Measurements from ENCODE around the gene STMND1. TPM values are rescaled to one million over a fixed set of nuclear protein-coding genes. Genes with fewer than 3 reads are reported as not detected.

Gene STMND1
- total RNA-seq, 1 experiment from 2014 or later: 0.26 TPM

GRCh38 chr6:17098538-17098937, 3.3 kb upstream of the STMND1 start:
- Histone ChIP-seq H4K20me1 (ENCODE audit: insufficient read depth) (no peaks in the 10 kb centered on the region), H3K4me2 (no peak overlapping the region), H3K4me1 (replicated peaks; ENCODE audit: insufficient read depth) (0 out of 2 replicates have a peak, but pooled peaks cover 4% of the 10 kb centered on the region), H3K36me3 (ENCODE audit: low read depth) (no peaks in the 10 kb centered on the region), H3F3A (ENCODE audit: insufficient read depth, low read depth) (0 out of 2 replicates have a peak, but pooled peaks cover 4% of the 10 kb centered on the region), H3K27me3 (ENCODE audit: insufficient read depth, low read depth) (no peaks in the 10 kb centered on the region), H3K27ac (no peak overlapping the region), H3K9me3 (ENCODE audit: insufficient read depth, low read depth) (no peaks in the 10 kb centered on the region), H2AFZ (no peak overlapping the region), H3K4me3 (no peak overlapping the region), H3K79me2 (ENCODE audit: low read depth) (no peaks in the 10 kb centered on the region), H3K9me2 (ENCODE audit: insufficient read depth) (no peaks in the 10 kb centered on the region)
- TF ChIP-seq CTCF (conservative IDR thresholded peaks at IDR 0.05): no peak
- no peak for TF ChIP-seq EZH2 (IDR thresholded peaks at IDR 0.05; ENCODE audit: low read depth)
- ChIA-PET POLR2A (ENCODE audit: unreplicated experiment) (no interaction called here), CTCF (interaction anchor here (0.9 kb wide), 1 partner anchor 10 kb away, joined by 3 read pairs; no protein-coding TSS in a partner anchor)
- no TSS peak for BruUV-seq (replicated peaks)
- intact Hi-C loops (cut with micrococcal nuclease; ENCODE audit: unreplicated experiment): loop anchor here (5.0 to 10.0 kb wide), 3 partner anchors 484 to 1404 kb away; partner anchors contain the start of gene GMPR
- DNase-seq: peak; percentile 5 to 39

- no peak overlapping the region for H3K27ac ChIP-seq
- TF ChIP-seq EZH2 (IDR thresholded peaks at IDR 0.05; ENCODE audit: low read depth) (no peak), CTCF (conservative IDR thresholded peaks at IDR 0.05) (no peak)
- H3K9me2 ChIP-seq (ENCODE audit: insufficient read depth): no peaks in the 10 kb centered on the region
- no peaks in the 10 kb centered on the region for H3K36me3 ChIP-seq (ENCODE audit: low read depth)
- H2AFZ ChIP-seq: no peak overlapping the region
- H3K27me3 ChIP-seq (ENCODE audit: insufficient read depth, low read depth): no peaks in the 10 kb centered on the region
- BruUV-seq (replicated peaks): no TSS peak
- ChIA-PET CTCF (interaction anchor here (0.9 kb wide), 1 partner anchor 11 kb away, joined by 3 read pairs; no protein-coding TSS in a partner anchor), POLR2A (ENCODE audit: unreplicated experiment) (no interaction called here)
- H3K4me2 ChIP-seq: no peak overlapping the region
- no peak for DNase-seq
- no peak overlapping the region for H3K4me3 ChIP-seq
- 0 out of 2 replicates have a peak, but pooled peaks cover 4% of the 10 kb centered on the region for H3F3A ChIP-seq (ENCODE audit: insufficient read depth, low read depth)
- H3K79me2 ChIP-seq (ENCODE audit: low read depth): no peaks in the 10 kb centered on the region
- no peaks in the 10 kb centered on the region for H4K20me1 ChIP-seq (ENCODE audit: insufficient read depth)
- no peaks in the 10 kb centered on the region for H3K9me3 ChIP-seq (ENCODE audit: insufficient read depth, low read depth)
- 0 out of 2 replicates have a peak, but pooled peaks cover 4% of the 10 kb centered on the region for H3K4me1 ChIP-seq (replicated peaks; ENCODE audit: insufficient read depth)
- intact Hi-C loops (cut with micrococcal nuclease; ENCODE audit: unreplicated experiment): loop anchor here (5.0 to 10.0 kb wide), 3 partner anchors 483 to 1405 kb away; partner anchors contain the start of gene GMPR
Observed at GRCh38 chr6:17099401-17100059, 2.3 kb upstream of the STMND1 start.

- POLR2A ChIA-PET (ENCODE audit: unreplicated experiment): no interaction called here
- H3K79me2 ChIP-seq (ENCODE audit: low read depth): no peaks in the 10 kb centered on the region
- H3K9me2 ChIP-seq (ENCODE audit: insufficient read depth): no peaks in the 10 kb centered on the region
- no peak overlapping the region for H2AFZ ChIP-seq
- no TSS peak for BruUV-seq (replicated peaks)
- H3K4me2 ChIP-seq: no peak overlapping the region
- intact Hi-C loops (cut with micrococcal nuclease; ENCODE audit: unreplicated experiment): no loop called here
- CTCF ChIA-PET: no interaction called here
- H3K27ac ChIP-seq: no peak overlapping the region
- no peaks in the 10 kb centered on the region for H4K20me1 ChIP-seq (ENCODE audit: insufficient read depth)
- 0 out of 2 replicates have a peak, but pooled peaks cover 4% of the 10 kb centered on the region for H3F3A ChIP-seq (ENCODE audit: insufficient read depth, low read depth)
- no peaks in the 10 kb centered on the region for H3K36me3 ChIP-seq (ENCODE audit: low read depth)
- H3K4me1 ChIP-seq (replicated peaks; ENCODE audit: insufficient read depth): 0 out of 2 replicates have a peak, but pooled peaks cover 4% of the 10 kb centered on the region
- DNase-seq: no peak
- no peak overlapping the region for H3K4me3 ChIP-seq
- no peaks in the 10 kb centered on the region for H3K27me3 ChIP-seq (ENCODE audit: insufficient read depth, low read depth)
- H3K9me3 ChIP-seq (ENCODE audit: insufficient read depth, low read depth): no peaks in the 10 kb centered on the region
- TF ChIP-seq EZH2 (IDR thresholded peaks at IDR 0.05; ENCODE audit: low read depth) (no peak), CTCF (conservative IDR thresholded peaks at IDR 0.05) (no peak)
Observed at GRCh38 chr6:17100806-17101205, 1.0 kb upstream of the STMND1 start.
